ENCODE results near the gene CPEB1.
"Not testable (repeated sequence)": the region's sequence is repeated elsewhere in the genome, so short reads cannot be mapped to it uniquely, and the experiment has no call there.

CPEB1 gene

GRCh38 chr15:82502700-82503339 lies 144.3 kb downstream of the CPEB1 start:
- not testable (repeated sequence) for DNase-seq

- not testable (repeated sequence) for DNase-seq
Observed at GRCh38 chr15:82500772-82501171, 146.4 kb downstream of the CPEB1 start.

DNA sequence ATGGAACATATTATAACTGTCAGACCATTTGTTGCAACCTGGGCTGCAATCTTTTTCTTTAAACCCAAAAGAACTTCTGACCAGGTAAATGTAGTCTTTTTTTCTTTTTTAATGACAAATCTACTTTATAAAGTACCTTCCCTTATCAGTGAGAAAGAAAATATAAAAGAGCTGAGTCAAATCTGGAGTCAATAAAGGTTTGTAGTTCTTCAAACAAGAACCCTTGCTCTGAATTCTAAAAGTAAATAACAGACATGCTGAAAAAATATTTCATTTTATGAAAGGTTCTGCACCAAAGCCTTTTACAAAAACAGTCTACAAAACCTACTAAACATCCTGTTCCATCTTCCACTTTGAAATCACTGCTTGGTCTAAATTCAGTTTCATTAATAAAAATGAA lies 149.2 kb downstream of the CPEB1 start:
- not testable (repeated sequence) for DNase-seq
